GM21576 (cell line): Measurements from ENCODE around the gene PRKAG2.

ENCODE experiments used
- ATAC-seq: cut with Tn5 transposase; IDR thresholded peaks from one replicate; pipeline ENCODE4 v1.9.1; 2021; ENCODE audit warnings: mild to moderate bottlenecking, moderate library complexity; ENCODE audit not compliant: unreplicated experiment

PRKAG2 gene

GRCh38 chr7:151776446-151776845 is 100.5 kb downstream of the PRKAG2 start:
- ATAC-seq, result no peak

- no peak for ATAC-seq
Observed at GRCh38 chr7:151775547-151776443, 101.1 kb downstream of the PRKAG2 start.

- ATAC-seq, result no peak
Observed at GRCh38 chr7:151774951-151775350, 102.0 kb downstream of the PRKAG2 start.

- no peak for ATAC-seq
Observed at GRCh38 chr7:151773797-151774196, 103.1 kb downstream of the PRKAG2 start.

- no peak for ATAC-seq
Observed at GRCh38 chr7:151770232-151770631, 106.7 kb downstream of the PRKAG2 start.

GRCh38 chr7:151769188-151769821 is 107.6 kb downstream of the PRKAG2 start:
- peak; percentile 69 for ATAC-seq

GRCh38 chr7:151768805-151769187 is 108.1 kb downstream of the PRKAG2 start:
- no peak for ATAC-seq

GRCh38 chr7:151767557-151767956 is 109.4 kb downstream of the PRKAG2 start:
- no peak for ATAC-seq

- ATAC-seq, result no peak
Observed at GRCh38 chr7:151764056-151764920, 112.6 kb downstream of the PRKAG2 start.

- no peak for ATAC-seq
Observed at GRCh38 chr7:151763420-151763984, 113.4 kb downstream of the PRKAG2 start.

- ATAC-seq, result no peak
Observed at GRCh38 chr7:151762583-151763245, 114.2 kb downstream of the PRKAG2 start.

- ATAC-seq, result no peak
Observed at GRCh38 chr7:151761957-151762356, 115.0 kb downstream of the PRKAG2 start.

GRCh38 chr7:151761231-151761630 is 115.7 kb downstream of the PRKAG2 start:
- ATAC-seq, result no peak

GRCh38 chr7:151759591-151760042 is 117.3 kb downstream of the PRKAG2 start:
- no peak for ATAC-seq

- ATAC-seq, result no peak
Observed at GRCh38 chr7:151758622-151759540, 118.0 kb downstream of the PRKAG2 start.

GRCh38 chr7:151757274-151757673 is 119.6 kb downstream of the PRKAG2 start:
- no peak for ATAC-seq

GRCh38 chr7:151756866-151757265 is 120.0 kb downstream of the PRKAG2 start:
- no peak for ATAC-seq

- ATAC-seq, result peak; percentile 49
Observed at GRCh38 chr7:151756076-151756731, 120.7 kb downstream of the PRKAG2 start.
